Colonic mucosa (tissue), 4 donors: ENCODE data around the gene CDC42BPG. TPM values are rescaled to one million over a fixed set of nuclear protein-coding genes. Genes with fewer than 3 reads are reported as not detected.

ENCODE experiments used
- DNase-seq: peaks from one replicate; pipeline ENCODE4 v3.0.0-alpha.2; 2020
- H3K27ac ChIP-seq: fragments of 200-600 bp; one replicate; pipeline ENCODE4 v1.8.0; 2021
- H3K27me3 ChIP-seq: fragments of 200-600 bp; one replicate; pipeline ENCODE4 v1.8.0; 2021
- H3K36me3 ChIP-seq: fragments of 200-600 bp; one replicate; pipeline ENCODE4 v1.8.0; 2021
- H3K4me1 ChIP-seq: fragments of 200-600 bp; one replicate; pipeline ENCODE4 v1.8.0; 2021; ENCODE audit warnings: mild to moderate bottlenecking
- H3K4me3 ChIP-seq: fragments of 200-600 bp; one replicate; pipeline ENCODE4 v1.8.0; 2021
- H3K9ac ChIP-seq, 2 donors: one replicate each; pipeline ENCODE4 v1.7.0; 2013; ENCODE audit warnings: control low read depth in 2 of 2, low read depth in 2 of 2, low read length in 2 of 2
- H3K9me3 ChIP-seq: fragments of 200-600 bp; one replicate; pipeline ENCODE4 v1.8.0; 2021
- intact Hi-C: fragments of 100-400 bp; cut with DNase I; formaldehyde crosslinking; loops from one replicate; pipeline ENCODE4 v1.14.1; 2022
- total RNA-seq, 2 donors: library from RNA; stranded (reverse); fragmentation: NEBNext Ultra II Directional in 1 of 2; extraction: Animal tissue kit (Norgen Biotek cat#: 25700) in 1 of 2; gene quantifications; one replicate each; pipeline ENCODE4 v1.2.1, GENCODE V29; 2021
- TF ChIP-seq, protein P1 (sequence below): fragments of 200-600 bp; IDR thresholded peaks from one replicate; pipeline ENCODE4 v1.8.0; 2022; ENCODE audit warnings: antibody characterized with exemption, mild to moderate bottlenecking
- donor health status: healthy.
- donor health status: DM: no; HTN: no; CAD: no.
- donor health status: DM: no; HTN: no; CAD: no.

Gene CDC42BPG
- total RNA-seq, 2 donors from 2014 or later = 29.3 to 41.6 TPM

DNA sequence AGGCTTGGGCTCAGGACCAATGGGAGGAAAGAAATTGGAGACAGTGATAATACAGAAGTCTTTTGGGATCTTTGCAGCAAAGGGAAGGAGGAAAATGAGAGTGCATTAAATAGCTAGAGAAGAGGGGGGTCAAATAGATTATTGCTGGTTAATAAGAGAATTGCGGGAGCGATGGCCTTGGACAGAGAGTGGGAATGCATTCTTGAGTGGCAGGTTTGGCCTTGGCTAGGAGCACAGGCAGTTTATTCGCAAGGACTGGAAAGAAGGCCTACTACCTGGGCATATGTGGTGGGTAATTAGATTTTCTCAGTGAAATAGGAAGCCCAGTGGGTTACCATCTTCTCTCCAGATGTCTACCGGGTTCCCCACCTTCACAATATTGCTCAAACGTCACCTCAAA lies 30.6 kb downstream of the CDC42BPG start:
- TF ChIP-seq, protein P1, sequence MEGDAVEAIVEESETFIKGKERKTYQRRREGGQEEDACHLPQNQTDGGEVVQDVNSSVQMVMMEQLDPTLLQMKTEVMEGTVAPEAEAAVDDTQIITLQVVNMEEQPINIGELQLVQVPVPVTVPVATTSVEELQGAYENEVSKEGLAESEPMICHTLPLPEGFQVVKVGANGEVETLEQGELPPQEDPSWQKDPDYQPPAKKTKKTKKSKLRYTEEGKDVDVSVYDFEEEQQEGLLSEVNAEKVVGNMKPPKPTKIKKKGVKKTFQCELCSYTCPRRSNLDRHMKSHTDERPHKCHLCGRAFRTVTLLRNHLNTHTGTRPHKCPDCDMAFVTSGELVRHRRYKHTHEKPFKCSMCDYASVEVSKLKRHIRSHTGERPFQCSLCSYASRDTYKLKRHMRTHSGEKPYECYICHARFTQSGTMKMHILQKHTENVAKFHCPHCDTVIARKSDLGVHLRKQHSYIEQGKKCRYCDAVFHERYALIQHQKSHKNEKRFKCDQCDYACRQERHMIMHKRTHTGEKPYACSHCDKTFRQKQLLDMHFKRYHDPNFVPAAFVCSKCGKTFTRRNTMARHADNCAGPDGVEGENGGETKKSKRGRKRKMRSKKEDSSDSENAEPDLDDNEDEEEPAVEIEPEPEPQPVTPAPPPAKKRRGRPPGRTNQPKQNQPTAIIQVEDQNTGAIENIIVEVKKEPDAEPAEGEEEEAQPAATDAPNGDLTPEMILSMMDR = no peak
- Histone ChIP-seq H3K9me3 (no peaks in the 10 kb centered on the region), H3K36me3 (no peaks in the 10 kb centered on the region), H3K27me3 (no peaks in the 10 kb centered on the region), H3K9ac (no peak overlapping the region), H3K4me1 (peaks cover 2% of the 10 kb centered on the region), H3K4me3 (no peak overlapping the region), H3K27ac (no peak overlapping the region)
- intact Hi-C loops = no loop called here
- DNase-seq = no peak

DNA sequence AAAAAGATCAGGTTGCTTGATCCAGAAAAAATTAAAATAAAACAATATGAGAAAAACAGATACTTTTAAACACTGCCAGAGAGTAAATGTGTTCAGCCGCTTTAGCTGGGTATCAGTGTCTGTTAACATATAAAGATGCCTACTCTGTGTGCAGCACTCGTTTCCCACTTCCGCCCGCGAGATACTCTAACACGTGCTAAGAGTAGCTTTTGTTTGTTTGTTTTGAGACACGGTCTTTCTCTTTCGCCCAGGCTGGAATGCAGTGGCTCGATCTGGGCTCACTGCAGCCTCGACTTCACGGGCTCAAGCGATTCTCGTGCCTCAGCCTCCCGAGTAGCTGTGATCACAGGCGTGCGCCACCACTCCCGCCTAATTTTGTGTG lies 33.6 kb downstream of the CDC42BPG start:
- TF ChIP-seq, protein P1 = no peak
- Histone ChIP-seq H3K9me3 (no peaks in the 10 kb centered on the region), H3K36me3 (no peaks in the 10 kb centered on the region), H3K4me3 (peak overlapping the region; percentile 73), H3K27ac (peak overlapping the region; percentile 61), H3K27me3 (no peaks in the 10 kb centered on the region), H3K4me1 (peaks cover 2% of the 10 kb centered on the region), H3K9ac (peak overlapping the region in 1 of 2 donors; percentile 68)
- intact Hi-C loops = no loop called here
- peak; percentile 42 for DNase-seq

GRCh38 chr11:64810271-64810890 lies 34.1 kb downstream of the CDC42BPG start, which contains the start of gene MEN1:
Gene MEN1, minus strand, starts transcription at chr11:64810551. Its CDS starts 442 bp downstream, at chr11:64810109.
- TF ChIP-seq, protein P1 = no peak
- intact Hi-C loops = no loop called here
- Histone ChIP-seq H3K4me3 (peak within 1 kb of the TSS; percentile 73), H3K9ac (peak within 1 kb of the TSS; percentile 72 to 77), H3K36me3 (no peaks in the 10 kb centered on the region), H3K9me3 (no peaks in the 10 kb centered on the region), H3K27ac (peak within 1 kb of the TSS; percentile 61), H3K27me3 (no peaks in the 10 kb centered on the region), H3K4me1 (peaks cover 2% of the 10 kb centered on the region)
- DNase-seq = peak; percentile 97

DNA sequence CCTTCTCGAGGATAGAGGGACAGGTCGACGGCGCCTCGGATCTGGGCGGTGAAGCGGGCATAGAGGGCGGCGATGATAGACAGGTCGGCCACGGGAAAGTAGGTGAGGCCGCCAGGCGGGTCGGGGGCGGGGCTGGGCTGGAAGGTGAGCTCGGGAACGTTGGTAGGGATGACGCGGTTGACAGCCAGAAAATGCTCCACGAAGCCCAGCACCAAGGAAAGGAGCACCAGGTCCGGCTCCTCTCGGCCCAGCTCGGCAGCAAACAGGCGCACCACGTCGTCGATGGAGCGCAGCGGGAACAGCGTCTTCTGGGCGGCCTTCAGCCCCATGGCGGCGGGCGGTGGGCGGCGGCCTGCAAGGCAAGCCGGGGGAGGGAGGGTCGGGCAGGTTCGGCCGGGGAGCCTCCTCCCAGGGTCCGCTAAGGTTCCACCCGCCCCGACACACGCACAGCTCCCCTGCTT lies 34.6 kb downstream of the CDC42BPG start:
- TF ChIP-seq, protein P1 = no peak
- peak overlapping the region; percentile 72 to 77 for H3K9ac ChIP-seq
- peaks cover 2% of the 10 kb centered on the region for H3K4me1 ChIP-seq
- peak; percentile 75 for DNase-seq
- intact Hi-C loops = no loop called here
- no peaks in the 10 kb centered on the region for H3K27me3 ChIP-seq
- peak overlapping the region; percentile 73 for H3K4me3 ChIP-seq
- H3K27ac ChIP-seq = peak overlapping the region; percentile 61
- no peaks in the 10 kb centered on the region for H3K36me3 ChIP-seq
- H3K9me3 ChIP-seq = no peaks in the 10 kb centered on the region

DNA sequence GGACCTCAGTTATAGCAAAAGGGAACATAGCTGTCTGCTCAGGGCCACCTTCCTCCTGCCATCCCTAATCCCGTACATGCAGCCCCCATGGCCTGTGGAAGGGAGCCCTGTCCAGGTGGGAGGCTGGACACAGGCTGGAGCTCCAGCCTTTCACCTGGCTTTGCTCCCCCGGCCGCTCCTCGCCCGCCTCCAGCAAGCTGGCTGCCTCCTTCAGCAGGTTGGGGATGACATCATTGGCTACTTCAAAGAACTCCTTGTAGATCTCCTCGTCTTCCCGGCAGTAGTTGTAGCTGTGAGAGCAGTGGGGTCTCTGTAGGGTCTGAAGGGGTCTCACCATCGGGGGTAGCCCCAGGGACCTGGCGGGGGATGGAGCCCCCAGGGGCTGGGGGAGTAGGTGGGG lies 39.0 kb downstream of the CDC42BPG start:
- Histone ChIP-seq H3K27me3 (no peaks in the 10 kb centered on the region), H3K4me1 (peaks cover 18% of the 10 kb centered on the region), H3K36me3 (no peaks in the 10 kb centered on the region), H3K4me3 (no peak overlapping the region), H3K27ac (no peak overlapping the region), H3K9me3 (no peaks in the 10 kb centered on the region), H3K9ac (no peak overlapping the region)
- no peak for DNase-seq
- TF ChIP-seq, protein P1 = no peak
- intact Hi-C loops = no loop called here
